Endothelial cell of umbilical vein (primary cell): ENCODE results near the gene PDYN. TPM values are rescaled to one million over a fixed set of nuclear protein-coding genes. Genes with fewer than 3 reads are reported as not detected.

ENCODE experiments used
- BruUV-seq: library from RNA; stranded (reverse); fragments of 400-500 nt; replicated peaks from 2 replicates; lab custom pipeline; 2021; lab: Mats Ljungman, UMichigan
- CTCF ChIA-PET: fragments of 300-600, 350-600 bp; sonication (Branson Sonifier 250); formaldehyde crosslinking; loops from one replicate; lab custom pipeline; 2021; ENCODE audit warnings: antibody characterized with exemption, inconsistent platforms; lab: Charles Lee
- POLR2A ChIA-PET: fragments of 300-600, 350-600 bp; sonication (Branson Sonifier 250); formaldehyde crosslinking; loops from one replicate; lab custom pipeline; 2021; ENCODE audit warnings: antibody characterized with exemption, inconsistent platforms; lab: Charles Lee
- DNase-seq: peaks from one replicate; pipeline ENCODE4 v3.0.0-alpha.2; 2011; ENCODE audit warnings: low read depth, low spot score
- FAIRE-seq: peaks from 2 replicates; lab custom pipeline; 2011; peaks lifted over from hg19 to GRCh38; lab: Jason Lieb, UNC
- H2AFZ ChIP-seq: 2 replicates; pipeline ENCODE4 v1.6.0; 2012; ENCODE audit warnings: low read depth, low read length, control low read depth, inconsistent platforms
- H3K27ac ChIP-seq: 2 replicates; pipeline ENCODE4 v1.5.1; 2011; ENCODE audit warnings: low read depth, mild to moderate bottlenecking, control low read depth, low read length, moderate library complexity; ENCODE audit not compliant: insufficient read depth
- H3K27me3 ChIP-seq, 2 experiments: 2 replicates each; pipeline versions ENCODE4 v1.6.0 to v1.6.1; 2011; ENCODE audit warnings: low read length in 2 of 2, mixed read lengths in 1 of 2; ENCODE audit not compliant: control insufficient read depth in 2 of 2, insufficient read depth in 2 of 2
- H3K36me3 ChIP-seq, 2 experiments: 2 replicates in 1 of 2; 3 replicates in 1 of 2; pipeline ENCODE4 v1.5.1; 2011; ENCODE audit warnings: low read length in 2 of 2, mild to moderate bottlenecking in 1 of 2, moderate library complexity in 1 of 2; ENCODE audit not compliant: control insufficient read depth in 2 of 2, insufficient read depth in 2 of 2; ENCODE audit errors: extremely low read depth in 1 of 2
- H3K4me1 ChIP-seq: 3 replicates; pipeline ENCODE4 v1.5.1; 2011; ENCODE audit warnings: mild to moderate bottlenecking, low read length; ENCODE audit not compliant: control insufficient read depth, insufficient read depth; ENCODE audit errors: extremely low read depth
- H3K4me2 ChIP-seq: 2 replicates; pipeline ENCODE4 v1.6.1; 2011; ENCODE audit warnings: low read length, control low read depth, mixed read lengths; ENCODE audit not compliant: insufficient read depth
- H3K4me3 ChIP-seq, 3 experiments: fragments of 200-600 bp in 1 of 3; sonication (generic), shearing (Covaris generic) in 1 of 3; replicated peaks in 1 of 3; 2 replicates each; pipeline ENCODE4 v1.5.1; 2011 to 2016; ENCODE audit warnings: control low read depth in 3 of 3, low read length in 3 of 3, mild to moderate bottlenecking in 2 of 3, inconsistent platforms in 1 of 3, low read depth in 1 of 3, moderate library complexity in 1 of 3; ENCODE audit not compliant: insufficient read depth in 1 of 3
- H3K79me2 ChIP-seq: 2 replicates; pipeline ENCODE4 v1.6.0; 2012; ENCODE audit warnings: low read length, inconsistent platforms; ENCODE audit not compliant: control insufficient read depth, insufficient read depth
- H3K9ac ChIP-seq: replicated peaks from 2 replicates; pipeline ENCODE3; 2011; ENCODE audit warnings: low read length, control low read depth; ENCODE audit not compliant: insufficient read depth; ENCODE audit errors: extremely low read depth
- H3K9me1 ChIP-seq: replicated peaks from 3 replicates; pipeline ENCODE4 v1.6.0; 2011; ENCODE audit warnings: mild to moderate bottlenecking, low read length; ENCODE audit not compliant: control insufficient read depth, insufficient read depth; ENCODE audit errors: extremely low read depth
- H3K9me3 ChIP-seq: replicated peaks from 2 replicates; pipeline ENCODE4 v1.5.1; 2012; ENCODE audit warnings: low read length, inconsistent platforms; ENCODE audit not compliant: control insufficient read depth, insufficient read depth
- H4K20me1 ChIP-seq: replicated peaks from 2 replicates; pipeline ENCODE3; 2011; ENCODE audit warnings: mild to moderate bottlenecking, low read length; ENCODE audit not compliant: control insufficient read depth, insufficient read depth; ENCODE audit errors: extremely low read depth
- CTCF ChIP-seq, 2 donors: IDR thresholded peaks; 1 replicate in 1 of 2; 2 replicates in 1 of 2; pipeline ENCODE4 v1.5.1; 2011; ENCODE audit warnings: low read length in 2 of 2, mild to moderate bottlenecking in 2 of 2, moderate library complexity in 2 of 2, control low read depth in 1 of 2, inconsistent platforms in 1 of 2, low read depth in 1 of 2; ENCODE audit not compliant: insufficient read depth in 1 of 2; ENCODE audit errors: extremely low read depth in 1 of 2
- EZH2 ChIP-seq: IDR thresholded peaks from 2 replicates; pipeline ENCODE4 v1.6.1; 2012; ENCODE audit warnings: borderline replicate concordance, low read depth, mild to moderate bottlenecking, moderate library complexity, low read length, inconsistent platforms; ENCODE audit not compliant: severe bottlenecking
- FOS ChIP-seq: IDR thresholded peaks from 2 replicates; pipeline ENCODE4 v1.6.1; 2011; ENCODE audit warnings: mild to moderate bottlenecking, low read length, moderate library complexity, borderline replicate concordance; ENCODE audit not compliant: insufficient read depth
- GATA2 ChIP-seq: IDR thresholded peaks from 2 replicates; pipeline ENCODE4 v1.7.0; 2011; ENCODE audit warnings: low read depth, mild to moderate bottlenecking, moderate library complexity, mixed read lengths, low read length; ENCODE audit not compliant: insufficient read length, insufficient read depth
- JUN ChIP-seq: IDR thresholded peaks from 2 replicates; pipeline ENCODE4 v1.6.1; 2011; ENCODE audit warnings: borderline replicate concordance, low read depth; ENCODE audit not compliant: insufficient read length, insufficient read depth
- MAX ChIP-seq: IDR thresholded peaks from 2 replicates; pipeline ENCODE4 v1.6.1; 2011; ENCODE audit not compliant: insufficient read depth, insufficient read length
- MYC ChIP-seq: IDR thresholded peaks from one replicate; pipeline ENCODE4 v1.6.1; 2011; ENCODE audit warnings: mild to moderate bottlenecking, low read depth, low read length
- POLR2A ChIP-seq: IDR thresholded peaks from 2 replicates; pipeline ENCODE4 v1.6.1; 2012; ENCODE audit warnings: low read depth, mild to moderate bottlenecking, control low read depth, low read length
- POLR2AphosphoS5 ChIP-seq: IDR thresholded peaks from 2 replicates; pipeline ENCODE4 v1.6.1; 2012; ENCODE audit warnings: low read depth, mild to moderate bottlenecking, control low read depth, low read length, moderate library complexity; ENCODE audit not compliant: insufficient read depth
- dilution Hi-C: fragments of 300-500 bp; cut with MboI; formaldehyde crosslinking; loops from one replicate; pipeline ENCODE4 v1.15.0; 2019; ENCODE audit warnings: low sequenced_read_pairs; ENCODE audit not compliant: extremely low pct_ligation_motif_present
- intact Hi-C: fragments of 100-400 bp; cut with micrococcal nuclease; formaldehyde crosslinking; loops from one replicate; pipeline ENCODE4 v1.10.0; 2022
- polyA plus RNA-seq, 4 experiments: library from polyadenylated mRNA; depleted of rRNA in 3 of 4; stranded (reverse) in 3 of 4; unstranded in 1 of 4; fragments of >200 nt; gene quantifications; 2 replicates each; pipeline versions ENCODE4 v1.2.1 to v1.2.3, GENCODE V29; 2011 to 2012; ENCODE audit warnings: missing spikeins in 1 of 4
- total RNA-seq: library from RNA; stranded (reverse); gene quantifications from 2 replicates; pipeline ENCODE4 v1.2.3, GENCODE V29; 2021

Gene PDYN
- total and polyA plus RNA-seq, 2 donors (not counting 3 experiments of a cell fraction or from before 2014, with no cell fraction given) = not detected

- H3K36me3 ChIP-seq = no peaks in the 10 kb centered on the region
- intact Hi-C loops = no loop called here
- H3K9me3 ChIP-seq = no peaks in the 10 kb centered on the region
- H3K9me1 ChIP-seq = no peaks in the 10 kb centered on the region
- no peak overlapping the region for H3K4me3 ChIP-seq
- ChIA-PET POLR2A (no interaction called here), CTCF (interaction anchor here (1.0 kb wide), 1 partner anchor 17 kb away, joined by 3 read pairs; no protein-coding TSS in a partner anchor)
- no peak overlapping the region for H3K4me2 ChIP-seq
- H3K79me2 ChIP-seq = no peaks in the 10 kb centered on the region
- no peaks in the 10 kb centered on the region for H3K4me1 ChIP-seq
- no TSS peak for BruUV-seq
- no peak overlapping the region for H3K27ac ChIP-seq
- no peak for FAIRE-seq
- no peak for TF ChIP-seq EZH2
- TF ChIP-seq CTCF (IDR thresholded peaks at IDR 0.05; ENCODE audit: extremely low read depth in 1 of 2, insufficient read depth in 1 of 2, low read depth in 1 of 2, low read length in 2 of 2) = no peak
- TF ChIP-seq GATA2 = no peak
- no peak for TF ChIP-seq MAX
- TF ChIP-seq POLR2AphosphoS5 = no peak
- TF ChIP-seq FOS = no peak
- no peak for TF ChIP-seq JUN
- no peak for TF ChIP-seq MYC
- no peak for TF ChIP-seq POLR2A
- no peak overlapping the region for H2AFZ ChIP-seq
- dilution Hi-C loops = no loop called here
- no peak overlapping the region for H3K9ac ChIP-seq
- H4K20me1 ChIP-seq = no peaks in the 10 kb centered on the region
- peaks cover 4 to 7% of the 10 kb centered on the region in 2 experiments for H3K27me3 ChIP-seq
- no peak for DNase-seq
Measured at GRCh38 chr20:2042400-2042799, 48.5 kb upstream of the PDYN start.
